ENCODE data around the gene REV3L. TPM values are rescaled to one million over a fixed set of nuclear protein-coding genes. Genes with fewer than 3 reads are reported as not detected.

Gene REV3L
- total and polyA plus RNA-seq, 2 of the 8 experiments (the other 6 are each of a cell fraction or from before 2014, with no cell fraction given): 2.1 to 6.6 TPM

DNA sequence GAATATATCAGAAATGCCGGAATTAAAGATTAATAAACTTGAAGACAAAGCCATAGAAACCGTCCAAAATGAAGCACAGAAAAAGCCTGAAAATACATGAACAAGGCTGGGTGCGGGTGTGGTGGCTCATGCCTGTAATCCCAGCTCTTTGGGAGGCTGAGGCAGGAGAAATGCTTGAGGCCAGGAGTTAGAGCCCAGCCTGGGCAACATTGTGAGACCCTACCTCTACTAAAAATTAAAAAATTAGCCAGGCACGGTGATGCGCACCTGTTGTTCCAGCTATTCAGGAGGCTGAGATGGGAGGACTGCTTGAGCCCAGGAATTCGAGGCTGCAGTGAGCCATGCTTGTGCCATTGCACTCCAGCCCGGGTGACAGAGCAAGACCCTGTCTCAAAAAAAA lies 32.9 kb downstream of the REV3L start:
- TF ChIP-seq NANOG (IDR thresholded peaks at IDR 0.05; ENCODE audit: insufficient read depth, low read depth, low read length, poor library complexity, severe bottlenecking) (no peak), RAD21 (IDR thresholded peaks at IDR 0.05 in 1 of 2, conservative IDR thresholded peaks at IDR 0.05 in 1 of 2; ENCODE audit: low read depth in 2 of 2, low read length in 2 of 2) (no peak), TEAD4 (IDR thresholded peaks at IDR 0.05; ENCODE audit: low read depth, low read length) (no peak), TAF1 (IDR thresholded peaks at IDR 0.05; ENCODE audit: low read depth, low read length) (no peak), CBX8 (IDR thresholded peaks at IDR 0.05; ENCODE audit: borderline replicate concordance, low read depth, low read length) (no peak)
- H3K27ac ChIP-seq (ENCODE audit: low read depth, low read length): no peak overlapping the region
- H3K79me2 ChIP-seq (ENCODE audit: control insufficient read depth in 1 of 2, insufficient read depth in 2 of 2, low read length in 2 of 2): 0 out of 4 replicates have a peak, but pooled peaks cover 0 to 2% of the 10 kb centered on the region in 2 experiments
- H3K23ac ChIP-seq (ENCODE audit: insufficient read length): no peak overlapping the region
- no peak for FAIRE-seq
- 82% methylated on average over 7 of the region's 7 CpGs; no CpG with 5 or more reads in 1 of the 2 experiments for WGBS, 2 experiments (ENCODE audit: extremely low coverage in 1 of 2, insufficient coverage in 1 of 2, insufficient read length in 1 of 2, insufficient replicate concordance in 2 of 2, low coverage in 1 of 2, low lambda C conversion rate in 2 of 2, missing lambda C conversion rate in 1 of 2)
- no peak overlapping the region for H3K4ac ChIP-seq (replicated peaks; ENCODE audit: insufficient read length, low read depth, low read length)
- peaks cover 0 to 4% of the 10 kb centered on the region in 2 experiments for H4K20me1 ChIP-seq (replicated peaks in 1 of 2; ENCODE audit: control insufficient read depth in 1 of 2, insufficient read depth in 2 of 2, low read length in 2 of 2)
- no peak overlapping the region for H3K56ac ChIP-seq (replicated peaks; ENCODE audit: insufficient read length, low read depth, low read length)
- H2BK5ac ChIP-seq (ENCODE audit: low read depth, low read length): no peak overlapping the region
- no peak overlapping the region for H4K91ac ChIP-seq (replicated peaks; ENCODE audit: insufficient read length, low read length)
- H3K4me1 ChIP-seq (replicated peaks in 1 of 4; ENCODE audit: control insufficient read depth in 3 of 4, insufficient read depth in 4 of 4, low read length in 3 of 4): no peaks in the 10 kb centered on the region
- H2BK12ac ChIP-seq (ENCODE audit: low read depth, low read length): no peak overlapping the region
- no peak overlapping the region for H2AK5ac ChIP-seq (ENCODE audit: low read depth, low read length)
- H3K9me3 ChIP-seq (ENCODE audit: insufficient read depth in 2 of 2, low read depth in 1 of 2, low read length in 1 of 2): no peaks in the 10 kb centered on the region
- H2BK15ac ChIP-seq (ENCODE audit: low read length): no peak overlapping the region
- ChIA-PET CTCF (ENCODE audit: partially characterized antibody) (interaction anchor here (0.5 to 2.3 kb wide), 4 partner anchors 10 to 191 kb away, joined by 3 to 7 read pairs (median 4); a partner anchor contains a TSS), POLR2A (ENCODE audit: partially characterized antibody) (interaction anchor here (1.2 kb wide), 1 partner anchor 229 kb away, joined by 3 read pairs; no protein-coding TSS in a partner anchor)
- no peak overlapping the region for H4K8ac ChIP-seq (ENCODE audit: extremely low read depth, insufficient read depth, low read length)
- no peaks in the 10 kb centered on the region; the same call in 1 of the 2 replicates for H3K79me1 ChIP-seq (ENCODE audit: low read depth, low read length)
- H3K23me2 ChIP-seq (ENCODE audit: low read depth, low read length): no peaks in the 10 kb centered on the region; the same call in 1 of the 2 replicates
- no peak overlapping the region for H2BK120ac ChIP-seq (replicated peaks; ENCODE audit: low read depth, low read length)
- H4K5ac ChIP-seq (ENCODE audit: insufficient read length, low read depth, low read length): no peak overlapping the region
- no peak for DNase-seq (ENCODE audit: low read depth in 1 of 2, low spot score in 2 of 2)
- no peaks in the 10 kb centered on the region for H3K36me3 ChIP-seq (ENCODE audit: control insufficient read depth in 2 of 4, insufficient read depth in 4 of 4, low read length in 3 of 4)
- no peak overlapping the region for H3K4me3 ChIP-seq (ENCODE audit: extremely low read depth in 1 of 4, insufficient read depth in 2 of 4, low read depth in 3 of 4, low read length in 4 of 4)
- no peak overlapping the region for H3K9ac ChIP-seq (replicated peaks in 1 of 4; ENCODE audit: extremely low read depth in 1 of 4, low read depth in 3 of 4, low read length in 3 of 4)
- no peaks in the 10 kb centered on the region for H3K27me3 ChIP-seq (replicated peaks in 1 of 4; ENCODE audit: control insufficient read depth in 3 of 4, extremely low read depth in 1 of 4, insufficient read depth in 3 of 4, low read length in 3 of 4)
- no peak overlapping the region for H3K14ac ChIP-seq (ENCODE audit: insufficient read length)
- H2BK20ac ChIP-seq (ENCODE audit: low read length): no peak overlapping the region
- no peak overlapping the region for H3K4me2 ChIP-seq (ENCODE audit: insufficient read depth in 1 of 2, low read depth in 2 of 2, low read length in 2 of 2)
- H2AFZ ChIP-seq (ENCODE audit: low read length): no peak overlapping the region
- H3K18ac ChIP-seq (ENCODE audit: extremely low read depth, low read length): no peak overlapping the region

Measured in H1 (cell line).